HepG2 (cell line): Measurements from ENCODE around the gene LCN12. TPM values are rescaled to one million over a fixed set of nuclear protein-coding genes. Genes with fewer than 3 reads are reported as not detected.
A peak's percentile ranks its signal among the peaks of the same experiment; 100 is the strongest.

ENCODE experiments used
- ISL2 ChIP-seq: sonication (generic); formaldehyde crosslinking; IDR thresholded peaks from 2 replicates; pipeline ENCODE4 v1.5.0; 2020; ENCODE audit warnings: missing genetic modification reagents
- STAG1 ChIP-seq: sonication (generic); formaldehyde crosslinking; IDR thresholded peaks from 2 replicates; pipeline ENCODE4 v1.4.0; 2020; ENCODE audit warnings: missing genetic modification reagents
- ZBTB40 ChIP-seq, 2 experiments: fragments of 450-650 bp in 1 of 2; sonication (generic) in 1 of 2; formaldehyde crosslinking in 1 of 2; IDR thresholded peaks; 2 replicates each; pipeline versions ENCODE4 v1.6.1 to v1.8.0; 2016 to 2022; ENCODE audit warnings: antibody characterized with exemption in 1 of 2, mild to moderate bottlenecking in 1 of 2, missing genetic modification reagents in 1 of 2
- ZNF263 ChIP-seq: sonication (generic); formaldehyde crosslinking; IDR thresholded peaks from 2 replicates; pipeline ENCODE4 v1.4.0; 2020; ENCODE audit warnings: missing genetic modification reagents
- ZNF326 ChIP-seq: sonication (generic); formaldehyde crosslinking; IDR thresholded peaks from 2 replicates; pipeline ENCODE4 v1.4.0; 2020; ENCODE audit warnings: missing genetic modification reagents, borderline replicate concordance
- polyA plus RNA-seq, 8 experiments: library from polyadenylated mRNA; depleted of rRNA in 3 of 8; stranded (reverse) in 7 of 8; unstranded in 1 of 8; fragments of >200 nt; fragmentation: Illumina TruSeq in 4 of 8; extraction: Trizol in 4 of 8; gene quantifications; 2 replicates each; pipeline versions ENCODE4 v1.2.1 to v1.2.3, GENCODE V29; 2011 to 2016; ENCODE audit warnings: low read depth in 4 of 8, missing spikeins in 1 of 8, mixed read lengths in 1 of 8; ENCODE audit not compliant: insufficient read depth in 1 of 8
- total RNA-seq, 5 experiments: library from RNA; depleted of rRNA; stranded (reverse); fragments of >200 nt; fragmentation: Illumina TruSeq; extraction: Trizol; gene quantifications; 2 replicates each; pipeline ENCODE4 v1.2.3, GENCODE V29; 2016; ENCODE audit warnings: low read depth in 1 of 5

LCN12 gene
- total and polyA plus RNA-seq, 2 of the 13 experiments (the other 11 are each of a cell fraction or from before 2014, with no cell fraction given) = 3.4 to 6.9 TPM

GRCh38 chr9:136926154-136926704 is 25.8 kb upstream of the LCN12 start (continued):
- TF ChIP-seq ZBTB40 (IDR thresholded peaks at IDR 0.05) (no peak), ZBTB40 (CRISPR knock-in tag; IDR thresholded peaks at IDR 0.05) (no peak), ZNF263 (peak; percentile 77), STAG1 (0 out of 2 replicates have a peak, but pooled peaks have one; percentile 9), ISL2 (CRISPR knock-in tag) (no peak), ZNF326 (CRISPR knock-in tag) (no peak)
